GM12801 (cell line): ENCODE data around the gene MARCHF3.

Experiments
- CTCF ChIP-seq: IDR thresholded peaks from one replicate; pipeline ENCODE4 v1.5.1; 2011; ENCODE audit warnings: control low read depth; ENCODE audit not compliant: insufficient read length; ENCODE audit errors: extremely low read depth

Gene MARCHF3

GRCh38 chr5:126854526-126855110, 175.7 kb downstream of the MARCHF3 start:
- TF ChIP-seq CTCF: no peak

- TF ChIP-seq CTCF: no peak
Observed at GRCh38 chr5:126852841-126853271, 177.5 kb downstream of the MARCHF3 start.

GRCh38 chr5:126852091-126852571, 178.2 kb downstream of the MARCHF3 start:
- no peak for TF ChIP-seq CTCF

GRCh38 chr5:126851501-126852011, 178.8 kb downstream of the MARCHF3 start:
- TF ChIP-seq CTCF: no peak

GRCh38 chr5:126849101-126849678, 181.2 kb downstream of the MARCHF3 start:
- no peak for TF ChIP-seq CTCF

- no peak for TF ChIP-seq CTCF
Observed at GRCh38 chr5:126848253-126848652, 182.1 kb downstream of the MARCHF3 start.

- no peak for TF ChIP-seq CTCF
Observed at GRCh38 chr5:126847826-126848251, 182.5 kb downstream of the MARCHF3 start.
